A549 (cell line): ENCODE measurements around the gene ANTKMT. TPM values are rescaled to one million over a fixed set of nuclear protein-coding genes. Genes with fewer than 3 reads are reported as not detected.

ENCODE experiments used
- ATAC-seq, 2 experiments: fragments of 200-7000 bp in 1 of 2; fragments of >200 bp in 1 of 2; cut with Nextera tagmentation in 1 of 2; cut with Tn5 transposase in 1 of 2; 3 replicates each; pipeline versions ENCODE4 v1.8.0 to v1.9.1; 2018 to 2020; ENCODE audit warnings: mild to moderate bottlenecking in 1 of 2, moderate library complexity in 1 of 2
- CTCF ChIA-PET: fragments of 300-600 bp; sonication (Branson Sonifier 250); formaldehyde crosslinking; extraction: SDS; loops from one replicate; lab custom pipeline; 2021; ENCODE audit warnings: antibody characterized with exemption, inconsistent platforms; lab: Yijun Ruan, JAX
- POLR2A ChIA-PET: fragments of 350-600 bp; formaldehyde crosslinking; extraction: SDS; loops from one replicate; lab custom pipeline; 2021; ENCODE audit warnings: antibody characterized with exemption, inconsistent platforms; lab: Yijun Ruan, JAX
- DNase-seq, 2 experiments: peaks; one replicate each; pipeline versions ENCODE4 v3.0.0 to v3.0.0-alpha.2; 2011 to 2016; ENCODE audit warnings: low read depth in 1 of 2, low spot score in 1 of 2
- FAIRE-seq: peaks from 2 replicates; lab custom pipeline; 2011; peaks lifted over from hg19 to GRCh38; lab: Jason Lieb, UNC
- H3K27ac ChIP-seq, 2 experiments: fragments of >200 bp; sonication (Bioruptor Twin); formaldehyde crosslinking; 3 replicates each; pipeline ENCODE4 v1.5.1; 2016 to 2017
- H3K4me1 ChIP-seq: fragments of >200 bp; sonication (Bioruptor Twin); formaldehyde crosslinking; 3 replicates; pipeline ENCODE4 v1.6.1; 2016
- H3K4me2 ChIP-seq: fragments of >200 bp; sonication (Bioruptor Twin); formaldehyde crosslinking; 3 replicates; pipeline ENCODE4 v1.6.1; 2016
- H3K4me3 ChIP-seq: fragments of >200 bp; sonication (Bioruptor Twin); formaldehyde crosslinking; 3 replicates; pipeline ENCODE4 v1.5.1; 2016
- H3K9me3 ChIP-seq: fragments of >200 bp; sonication (Bioruptor Twin); formaldehyde crosslinking; 3 replicates; pipeline ENCODE4 v1.6.1; 2016
- BHLHE40 ChIP-seq: IDR thresholded peaks from 2 replicates; pipeline ENCODE4 v1.6.1; 2012; ENCODE audit warnings: low read depth, low read length, inconsistent platforms
- CBX2 ChIP-seq: fragments of 200-600 bp; sonication (generic); IDR thresholded peaks from 2 replicates; pipeline ENCODE4 v1.6.1; 2016; ENCODE audit warnings: low read depth, mild to moderate bottlenecking, borderline replicate concordance
- CEBPB ChIP-seq, 2 experiments: fragments of >200 bp in 1 of 2; sonication (Bioruptor Twin) in 1 of 2; formaldehyde crosslinking in 1 of 2; IDR thresholded peaks; 2 replicates each; pipeline ENCODE4 v1.6.1; 2012 to 2016
- CHD4 ChIP-seq: fragments of 200-600 bp; sonication (generic); IDR thresholded peaks from 2 replicates; pipeline ENCODE4 v1.6.1; 2016; ENCODE audit warnings: antibody characterized with exemption, mild to moderate bottlenecking, borderline replicate concordance
- EHMT2 ChIP-seq: fragments of 200-600 bp; sonication (generic); IDR thresholded peaks from 2 replicates; pipeline ENCODE4 v1.6.1; 2016; ENCODE audit warnings: antibody characterized with exemption, low read depth, mild to moderate bottlenecking, moderate library complexity
- EP300 ChIP-seq, 2 experiments: fragments of >200 bp; sonication (Bioruptor Twin); formaldehyde crosslinking; IDR thresholded peaks; 2 replicates in 1 of 2; 3 replicates in 1 of 2; pipeline ENCODE4 v1.6.1; 2016 to 2017
- FOSB ChIP-seq: fragments of 250-450 bp; sonication (Bioruptor Pico); IDR thresholded peaks from 2 replicates; pipeline ENCODE4 v1.5.0; 2020; ENCODE audit warnings: mild to moderate bottlenecking, moderate library complexity
- FOSL2 ChIP-seq, 2 experiments: fragments of 450-650 bp in 1 of 2; fragments of >200 bp in 1 of 2; sonication (Bioruptor Twin) in 1 of 2; formaldehyde crosslinking; IDR thresholded peaks; 2 replicates each; pipeline versions ENCODE4 v1.5.0 to v1.6.1; 2016 to 2020; ENCODE audit warnings: mild to moderate bottlenecking in 1 of 2, moderate library complexity in 1 of 2
- FOXS1 ChIP-seq: fragments of 250-450 bp; sonication (Bioruptor Pico); IDR thresholded peaks from 2 replicates; pipeline ENCODE4 v1.5.0; 2020; ENCODE audit warnings: mild to moderate bottlenecking, moderate library complexity
- HDAC2 ChIP-seq: fragments of 200-600 bp; sonication (generic); IDR thresholded peaks from 2 replicates; pipeline ENCODE4 v1.6.1; 2016
- HOXB13 ChIP-seq: fragments of 250-450 bp; sonication (Bioruptor Pico); IDR thresholded peaks from 2 replicates; pipeline ENCODE4 v1.5.0; 2020; ENCODE audit warnings: low read depth, mild to moderate bottlenecking, moderate library complexity
- JUN ChIP-seq, 2 experiments: fragments of >200 bp; sonication (Bioruptor Twin); formaldehyde crosslinking; IDR thresholded peaks; 2 replicates in 1 of 2; 3 replicates in 1 of 2; pipeline ENCODE4 v1.6.1; 2016 to 2017
- MAFK ChIP-seq: fragments of 450-650 bp; IDR thresholded peaks from 2 replicates; pipeline ENCODE4 v1.6.1; 2014; ENCODE audit not compliant: partially characterized antibody
- MYC ChIP-seq: IDR thresholded peaks from 2 replicates; pipeline ENCODE4 v1.6.1; 2012; ENCODE audit warnings: mild to moderate bottlenecking, inconsistent platforms, low read length, improper control_type of control experiment, borderline replicate concordance
- NFE2L2 ChIP-seq: fragments of 150-350 bp; conservative IDR thresholded peaks from 2 replicates; pipeline ENCODE4 v1.6.1; 2014; ENCODE audit warnings: low read length
- NR3C1 ChIP-seq: fragments of >200 bp; sonication (Bioruptor Twin); formaldehyde crosslinking; IDR thresholded peaks from 3 replicates; pipeline ENCODE4 v1.6.1; 2017
- POLR2A ChIP-seq: IDR thresholded peaks from 2 replicates; pipeline ENCODE4 v1.6.1; 2012; ENCODE audit warnings: mild to moderate bottlenecking, low read length
- POLR2AphosphoS2 ChIP-seq: conservative IDR thresholded peaks from 2 replicates; pipeline ENCODE4 v1.6.1; 2012; ENCODE audit warnings: low read length, improper control_type of control experiment, inconsistent platforms
- RARB ChIP-seq: fragments of 250-450 bp; sonication (Bioruptor Pico); IDR thresholded peaks from 2 replicates; pipeline ENCODE4 v1.8.0; 2021; ENCODE audit warnings: mild to moderate bottlenecking, moderate library complexity
- RFX5 ChIP-seq: fragments of 450-650 bp; IDR thresholded peaks from 2 replicates; pipeline ENCODE4 v1.7.1; 2014; ENCODE audit warnings: antibody characterized with exemption, mild to moderate bottlenecking, moderate library complexity
- SREBF2 ChIP-seq: fragments of 450-650 bp; IDR thresholded peaks from 2 replicates; pipeline ENCODE4 v1.6.1; 2014; ENCODE audit warnings: mild to moderate bottlenecking, moderate library complexity
- ZNF302 ChIP-seq: fragments of 250-450 bp; sonication (Bioruptor Pico); IDR thresholded peaks from 2 replicates; pipeline ENCODE4 v1.9.0; 2021; ENCODE audit warnings: inconsistent platforms, mild to moderate bottlenecking, moderate library complexity
- WGBS: methylation state at CpG from one replicate; pipeline ENCODE4 v1.1.6; 2017; ENCODE audit errors: missing lambda C conversion rate; 5-methylcytosine and 5-hydroxymethylcytosine counted together
- polyA plus RNA-seq, 4 experiments: library from polyadenylated mRNA; depleted of rRNA in 3 of 4; stranded (reverse); fragments of >200 nt; fragmentation: RNase III in 1 of 4; extraction: RNeasy Plus Mini Kit Qiagen cat#74134 plus additional on column Dnase treatment in 1 of 4; gene quantifications; 2 replicates in 3 of 4; 3 replicates in 1 of 4; pipeline ENCODE4 v1.2.3, GENCODE V29; 2011 to 2017
- TF ChIP-seq, protein P1 (sequence below): fragments of >200 bp; sonication (Bioruptor Twin); formaldehyde crosslinking; IDR thresholded peaks from 3 replicates; pipeline ENCODE4 v1.5.1; 2016
- TF ChIP-seq, protein P2 (sequence below): fragments of >200 bp; sonication (Bioruptor Twin); formaldehyde crosslinking; IDR thresholded peaks from 2 replicates; pipeline ENCODE4 v1.6.1; 2016

The ANTKMT gene
- polyA plus RNA-seq, 2 of the 4 experiments (the other 2 are of a cell fraction) = 11.9 to 55.8 TPM

- POLR2A ChIA-PET = interaction anchor here (0.9 kb wide), 1 partner anchor 21 kb away, joined by 3 read pairs; the partner anchor contains the start of genes CHTF18 and RPUSD1
- Histone ChIP-seq H3K4me2 (no peak overlapping the region), H3K4me3 (no peak overlapping the region)
- TF ChIP-seq MYC (no peak), POLR2A (no peak), MAFK (peak; percentile 70)
- TF ChIP-seq, protein P1, sequence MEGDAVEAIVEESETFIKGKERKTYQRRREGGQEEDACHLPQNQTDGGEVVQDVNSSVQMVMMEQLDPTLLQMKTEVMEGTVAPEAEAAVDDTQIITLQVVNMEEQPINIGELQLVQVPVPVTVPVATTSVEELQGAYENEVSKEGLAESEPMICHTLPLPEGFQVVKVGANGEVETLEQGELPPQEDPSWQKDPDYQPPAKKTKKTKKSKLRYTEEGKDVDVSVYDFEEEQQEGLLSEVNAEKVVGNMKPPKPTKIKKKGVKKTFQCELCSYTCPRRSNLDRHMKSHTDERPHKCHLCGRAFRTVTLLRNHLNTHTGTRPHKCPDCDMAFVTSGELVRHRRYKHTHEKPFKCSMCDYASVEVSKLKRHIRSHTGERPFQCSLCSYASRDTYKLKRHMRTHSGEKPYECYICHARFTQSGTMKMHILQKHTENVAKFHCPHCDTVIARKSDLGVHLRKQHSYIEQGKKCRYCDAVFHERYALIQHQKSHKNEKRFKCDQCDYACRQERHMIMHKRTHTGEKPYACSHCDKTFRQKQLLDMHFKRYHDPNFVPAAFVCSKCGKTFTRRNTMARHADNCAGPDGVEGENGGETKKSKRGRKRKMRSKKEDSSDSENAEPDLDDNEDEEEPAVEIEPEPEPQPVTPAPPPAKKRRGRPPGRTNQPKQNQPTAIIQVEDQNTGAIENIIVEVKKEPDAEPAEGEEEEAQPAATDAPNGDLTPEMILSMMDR = no peak
- TF ChIP-seq, all 56 proteins: peak for 1
- ATAC-seq = no peak
- DNase-seq = no peak
- no peak for FAIRE-seq
- 81% methylated on average over 27 of the region's 48 CpGs for WGBS
- CTCF ChIA-PET = interaction anchor here (1.4 to 15.8 kb wide), 4 partner anchors 19 to 291 kb away, joined by 4 to 105 read pairs (median 4); partner anchors contain the start of genes CHTF18, CIAO3 and RPUSD1
- Histone ChIP-seq H3K27ac (no peak overlapping the region), H3K9me3 (no peaks in the 10 kb centered on the region), H3K4me1 (peaks cover 21% of the 10 kb centered on the region)
Measured at GRCh38 chr16:766820-767640, 46.1 kb downstream of the ANTKMT start.

- ChIA-PET POLR2A (no interaction called here), CTCF (interaction anchor here (2.1 to 15.8 kb wide), 2 partner anchors 18 to 27 kb away, joined by 5 to 105 read pairs; partner anchors contain the start of genes CHTF18, CIAO3 and RPUSD1)
- 48% methylated on average over 2 of the region's 38 CpGs for WGBS
- no peak for DNase-seq
- no peak for FAIRE-seq
- Histone ChIP-seq H3K27ac (peak overlapping the region in 1 of 2 experiments; percentile 40; a peak in 2 of 6 replicates), H3K4me1 (peaks cover 15% of the 10 kb centered on the region), H3K4me3 (no peak overlapping the region), H3K4me2 (peak overlapping the region; percentile 45; the same call in 2 of the 3 replicates), H3K9me3 (no peaks in the 10 kb centered on the region)
- peak in 1 of 2 experiments; percentile 12; a peak in 2 of 6 replicates for ATAC-seq
- TF ChIP-seq FOXS1 (CRISPR knock-in tag) (no peak), JUN (IDR thresholded peaks at IDR 0.05) (no peak), CHD4 (no peak), HOXB13 (no peak), EHMT2 (no peak)
- TF ChIP-seq, protein P2, sequence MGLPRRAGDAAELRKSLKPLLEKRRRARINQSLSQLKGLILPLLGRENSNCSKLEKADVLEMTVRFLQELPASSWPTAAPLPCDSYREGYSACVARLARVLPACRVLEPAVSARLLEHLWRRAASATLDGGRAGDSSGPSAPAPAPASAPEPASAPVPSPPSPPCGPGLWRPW = no peak
Measured at GRCh38 chr16:767743-768235, 46.8 kb downstream of the ANTKMT start.

- DNase-seq (no peak), ATAC-seq (peak; percentile 20 to 54; a peak in 3 of 6 replicates), FAIRE-seq (no peak)
- peak overlapping the region in 1 of 2 experiments; percentile 40; a peak in 2 of 6 replicates for H3K27ac ChIP-seq
- CTCF ChIA-PET = interaction anchor here (15.8 kb wide), 1 partner anchor 18 kb away, joined by 105 read pairs; the partner anchor contains the start of genes CHTF18 and RPUSD1
- peaks cover 11% of the 10 kb centered on the region for H3K4me1 ChIP-seq
- POLR2A ChIA-PET = no interaction called here
- H3K4me2 ChIP-seq = peak overlapping the region; percentile 45
- no peak for TF ChIP-seq POLR2AphosphoS2
- no peak for TF ChIP-seq CHD4
- no peak for TF ChIP-seq CEBPB (IDR thresholded peaks at IDR 0.05)
- TF ChIP-seq EP300 (IDR thresholded peaks at IDR 0.05) = no peak
- TF ChIP-seq RFX5 = no peak
- TF ChIP-seq NFE2L2 = no peak
- no peak for TF ChIP-seq BHLHE40
- TF ChIP-seq NR3C1 = no peak
- TF ChIP-seq FOSL2 (IDR thresholded peaks at IDR 0.05) = no peak
- TF ChIP-seq FOSL2 (CRISPR knock-in tag; IDR thresholded peaks at IDR 0.05) = no peak
- no peak for TF ChIP-seq CBX2
- TF ChIP-seq SREBF2 = no peak
- TF ChIP-seq POLR2A = no peak
- no peak for TF ChIP-seq RARB (CRISPR knock-in tag)
- TF ChIP-seq EHMT2 = no peak
- no peak for TF ChIP-seq FOSB (CRISPR knock-in tag)
- TF ChIP-seq ZNF302 (CRISPR knock-in tag) = no peak
- no peak for TF ChIP-seq MYC
- TF ChIP-seq, protein P1 = no peak
- no peak for TF ChIP-seq HDAC2
- 57% methylated on average over 11 of the region's 21 CpGs for WGBS
- no peaks in the 10 kb centered on the region for H3K9me3 ChIP-seq
- no peak overlapping the region for H3K4me3 ChIP-seq
Measured at GRCh38 chr16:768428-768827, 47.5 kb downstream of the ANTKMT start.
